ENCODE data around the gene TMEM238. TPM values are rescaled to one million over a fixed set of nuclear protein-coding genes. Genes with fewer than 3 reads are reported as not detected.

TMEM238 gene
- polyA plus RNA-seq, 1 donor from 2014 or later: not detected

GRCh38 chr19:55372316-55373081 lies 11.6 kb downstream of the TMEM238 start:
- Histone ChIP-seq H3K9ac (ENCODE audit: low read length) (no peak overlapping the region), H4K20me1 (ENCODE audit: insufficient read depth) (no peaks in the 10 kb centered on the region), H3K79me2 (replicated peaks; ENCODE audit: insufficient read depth, low read length) (no peaks in the 10 kb centered on the region), H3K36me3 (ENCODE audit: insufficient read depth, low read length) (no peaks in the 10 kb centered on the region), H2AFZ (ENCODE audit: low read depth, low read length) (no peak overlapping the region), H3K27me3 (ENCODE audit: insufficient read depth, low read depth, low read length) (peaks cover 35% of the 10 kb centered on the region), H3K27ac (ENCODE audit: low read length) (no peak overlapping the region), H3K9me2 (ENCODE audit: insufficient read depth, low read length) (no peaks in the 10 kb centered on the region), H3K4me3 (ENCODE audit: low read length) (no peak overlapping the region), H3F3A (ENCODE audit: insufficient read depth, low read length, poor library complexity, severe bottlenecking) (no peaks in the 10 kb centered on the region), H3K4me2 (ENCODE audit: low read length) (no peak overlapping the region), H3K9me3 (ENCODE audit: low read length) (no peaks in the 10 kb centered on the region)
- TF ChIP-seq EZH2 (IDR thresholded peaks at IDR 0.05; ENCODE audit: borderline replicate concordance, insufficient read depth, low read length, poor library complexity, severe bottlenecking): no peak
- no peak for TF ChIP-seq POLR2AphosphoS5 (IDR thresholded peaks at IDR 0.05)
- TF ChIP-seq, protein P1, sequence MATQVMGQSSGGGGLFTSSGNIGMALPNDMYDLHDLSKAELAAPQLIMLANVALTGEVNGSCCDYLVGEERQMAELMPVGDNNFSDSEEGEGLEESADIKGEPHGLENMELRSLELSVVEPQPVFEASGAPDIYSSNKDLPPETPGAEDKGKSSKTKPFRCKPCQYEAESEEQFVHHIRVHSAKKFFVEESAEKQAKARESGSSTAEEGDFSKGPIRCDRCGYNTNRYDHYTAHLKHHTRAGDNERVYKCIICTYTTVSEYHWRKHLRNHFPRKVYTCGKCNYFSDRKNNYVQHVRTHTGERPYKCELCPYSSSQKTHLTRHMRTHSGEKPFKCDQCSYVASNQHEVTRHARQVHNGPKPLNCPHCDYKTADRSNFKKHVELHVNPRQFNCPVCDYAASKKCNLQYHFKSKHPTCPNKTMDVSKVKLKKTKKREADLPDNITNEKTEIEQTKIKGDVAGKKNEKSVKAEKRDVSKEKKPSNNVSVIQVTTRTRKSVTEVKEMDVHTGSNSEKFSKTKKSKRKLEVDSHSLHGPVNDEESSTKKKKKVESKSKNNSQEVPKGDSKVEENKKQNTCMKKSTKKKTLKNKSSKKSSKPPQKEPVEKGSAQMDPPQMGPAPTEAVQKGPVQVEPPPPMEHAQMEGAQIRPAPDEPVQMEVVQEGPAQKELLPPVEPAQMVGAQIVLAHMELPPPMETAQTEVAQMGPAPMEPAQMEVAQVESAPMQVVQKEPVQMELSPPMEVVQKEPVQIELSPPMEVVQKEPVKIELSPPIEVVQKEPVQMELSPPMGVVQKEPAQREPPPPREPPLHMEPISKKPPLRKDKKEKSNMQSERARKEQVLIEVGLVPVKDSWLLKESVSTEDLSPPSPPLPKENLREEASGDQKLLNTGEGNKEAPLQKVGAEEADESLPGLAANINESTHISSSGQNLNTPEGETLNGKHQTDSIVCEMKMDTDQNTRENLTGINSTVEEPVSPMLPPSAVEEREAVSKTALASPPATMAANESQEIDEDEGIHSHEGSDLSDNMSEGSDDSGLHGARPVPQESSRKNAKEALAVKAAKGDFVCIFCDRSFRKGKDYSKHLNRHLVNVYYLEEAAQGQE (IDR thresholded peaks at IDR 0.05; ENCODE audit: borderline replicate concordance): no peak
- no peak for TF ChIP-seq TAF1 (IDR thresholded peaks at IDR 0.05; ENCODE audit: low read depth)
- TF ChIP-seq MXI1 (conservative IDR thresholded peaks at IDR 0.05; ENCODE audit: poor library complexity, severe bottlenecking): no peak
- TF ChIP-seq RAD21 (conservative IDR thresholded peaks at IDR 0.05): no peak
- TF ChIP-seq, protein P2, sequence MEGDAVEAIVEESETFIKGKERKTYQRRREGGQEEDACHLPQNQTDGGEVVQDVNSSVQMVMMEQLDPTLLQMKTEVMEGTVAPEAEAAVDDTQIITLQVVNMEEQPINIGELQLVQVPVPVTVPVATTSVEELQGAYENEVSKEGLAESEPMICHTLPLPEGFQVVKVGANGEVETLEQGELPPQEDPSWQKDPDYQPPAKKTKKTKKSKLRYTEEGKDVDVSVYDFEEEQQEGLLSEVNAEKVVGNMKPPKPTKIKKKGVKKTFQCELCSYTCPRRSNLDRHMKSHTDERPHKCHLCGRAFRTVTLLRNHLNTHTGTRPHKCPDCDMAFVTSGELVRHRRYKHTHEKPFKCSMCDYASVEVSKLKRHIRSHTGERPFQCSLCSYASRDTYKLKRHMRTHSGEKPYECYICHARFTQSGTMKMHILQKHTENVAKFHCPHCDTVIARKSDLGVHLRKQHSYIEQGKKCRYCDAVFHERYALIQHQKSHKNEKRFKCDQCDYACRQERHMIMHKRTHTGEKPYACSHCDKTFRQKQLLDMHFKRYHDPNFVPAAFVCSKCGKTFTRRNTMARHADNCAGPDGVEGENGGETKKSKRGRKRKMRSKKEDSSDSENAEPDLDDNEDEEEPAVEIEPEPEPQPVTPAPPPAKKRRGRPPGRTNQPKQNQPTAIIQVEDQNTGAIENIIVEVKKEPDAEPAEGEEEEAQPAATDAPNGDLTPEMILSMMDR (IDR thresholded peaks at IDR 0.05; ENCODE audit: poor library complexity, severe bottlenecking): no peak
- TF ChIP-seq SMC3 (conservative IDR thresholded peaks at IDR 0.05; ENCODE audit: poor library complexity): no peak
- no peak for TF ChIP-seq EP300 (conservative IDR thresholded peaks at IDR 0.05; ENCODE audit: poor library complexity, severe bottlenecking)

- Histone ChIP-seq H3K4me3 (ENCODE audit: low read length) (peak within 1 kb of the TSS; percentile 68), H4K20me1 (ENCODE audit: insufficient read depth) (no peaks in the 10 kb centered on the region), H3K9ac (ENCODE audit: low read length) (peak within 1 kb of the TSS; percentile 49), H3K4me2 (ENCODE audit: low read length) (peak within 1 kb of the TSS; percentile 48), H3K79me2 (replicated peaks; ENCODE audit: insufficient read depth, low read length) (no peaks in the 10 kb centered on the region), H2AFZ (ENCODE audit: low read depth, low read length) (no peak within 1 kb of the TSS), H3K27ac (ENCODE audit: low read length) (no peak within 1 kb of the TSS), H3K27me3 (ENCODE audit: insufficient read depth, low read depth, low read length) (peaks cover 35% of the 10 kb centered on the region), H3F3A (ENCODE audit: insufficient read depth, low read length, poor library complexity, severe bottlenecking) (no peaks in the 10 kb centered on the region), H3K36me3 (ENCODE audit: insufficient read depth, low read length) (no peaks in the 10 kb centered on the region), H3K9me3 (ENCODE audit: low read length) (no peaks in the 10 kb centered on the region), H3K9me2 (ENCODE audit: insufficient read depth, low read length) (no peaks in the 10 kb centered on the region)
- TF ChIP-seq, protein P2 (IDR thresholded peaks at IDR 0.05; ENCODE audit: poor library complexity, severe bottlenecking): no peak
- TF ChIP-seq EP300 (conservative IDR thresholded peaks at IDR 0.05; ENCODE audit: poor library complexity, severe bottlenecking) (no peak), EZH2 (IDR thresholded peaks at IDR 0.05; ENCODE audit: borderline replicate concordance, insufficient read depth, low read length, poor library complexity, severe bottlenecking) (no peak), RAD21 (conservative IDR thresholded peaks at IDR 0.05) (no peak), SMC3 (conservative IDR thresholded peaks at IDR 0.05; ENCODE audit: poor library complexity) (no peak), MXI1 (conservative IDR thresholded peaks at IDR 0.05; ENCODE audit: poor library complexity, severe bottlenecking) (no peak), TAF1 (IDR thresholded peaks at IDR 0.05; ENCODE audit: low read depth) (no peak), POLR2AphosphoS5 (IDR thresholded peaks at IDR 0.05) (no peak)
- TF ChIP-seq, protein P1 (IDR thresholded peaks at IDR 0.05; ENCODE audit: borderline replicate concordance): no peak
Observed at GRCh38 chr19:55370305-55370988, 13.6 kb downstream of the TMEM238 start, which contains the start of gene IL11. Gene IL11, minus strand, starts transcription at chr19:55370463. Its CDS starts 153 bp downstream, at chr19:55370310.

Measured in neural cell (in vitro differentiated cells).